HCT116 (cell line): ENCODE measurements around the gene DOCK2. TPM values are rescaled to one million over a fixed set of nuclear protein-coding genes. Genes with fewer than 3 reads are reported as not detected.

Experiments used
- ATAC-seq: fragments of 200-7000 bp; cut with Tn5 transposase; 2 replicates; pipeline ENCODE4 v1.9.1; 2020; ENCODE audit warnings: mild to moderate bottlenecking, moderate library complexity
- BruUV-seq: library from RNA; stranded (reverse); fragments of 400-500 nt; replicated peaks from 2 replicates; lab custom pipeline; 2021; lab: Mats Ljungman, UMichigan
- CTCF ChIA-PET: fragments of 300-600 bp; sonication (Branson Sonifier 250); formaldehyde crosslinking; loops from one replicate; lab custom pipeline; 2021; ENCODE audit warnings: antibody characterized with exemption; lab: Charles Lee
- POLR2A ChIA-PET: fragments of 300-600, 350-600 bp; sonication (Branson Sonifier 250); formaldehyde crosslinking; loops from one replicate; lab custom pipeline; 2021; ENCODE audit warnings: antibody characterized with exemption; lab: Charles Lee
- RAD21 ChIA-PET, 2 experiments: fragments of 300-600 bp; sonication (Branson Sonifier 250); formaldehyde crosslinking; loops; one replicate each; lab custom pipeline; 2023; ENCODE audit warnings: low total read pairs in 2 of 2; ENCODE audit not compliant: uncharacterized antibody in 2 of 2, unreplicated experiment in 2 of 2, low non-redundant PET in 1 of 2; lab: Charles Lee
- DNase-seq: peaks from one replicate; pipeline ENCODE4 v3.0.0-alpha.2; 2010; ENCODE audit warnings: low read depth, low spot score
- H2AFZ ChIP-seq: fragments of 200-600 bp; shearing (Covaris generic), sonication (generic); 2 replicates; pipeline ENCODE4 v1.6.1; 2017; ENCODE audit warnings: low read depth, mixed run types, mixed read lengths, antibody characterized with exemption, low read length; ENCODE audit not compliant: poor library complexity, severe bottlenecking
- H3K27ac ChIP-seq: 2 replicates; pipeline ENCODE4 v1.5.1; 2012; ENCODE audit warnings: low read depth, low read length
- H3K27me3 ChIP-seq: fragments of 200-600 bp; sonication (generic); 2 replicates; pipeline ENCODE4 v1.6.1; 2016; ENCODE audit warnings: mixed run types, low read length, mixed read lengths; ENCODE audit not compliant: insufficient read depth
- H3K36me3 ChIP-seq, 2 experiments: fragments of 200-500 bp in 1 of 2; fragments of 200-600 bp in 1 of 2; sonication (Bioruptor generic) in 1 of 2; sonication (generic) in 1 of 2; 2 replicates each; pipeline versions ENCODE4 v1.5.1 to v1.6.1; 2014 to 2016; ENCODE audit warnings: low read length in 2 of 2, inconsistent platforms in 1 of 2, mixed read lengths in 1 of 2, mixed run types in 1 of 2; ENCODE audit not compliant: insufficient read depth in 2 of 2, control insufficient read depth in 1 of 2
- H3K4me1 ChIP-seq, 2 experiments: fragments of 200-600 bp in 1 of 2; sonication (generic) in 1 of 2; 2 replicates each; pipeline versions ENCODE4 v1.5.1 to v1.6.1; 2012 to 2017; ENCODE audit warnings: low read length in 2 of 2, inconsistent platforms in 1 of 2, mild to moderate bottlenecking in 1 of 2, mixed read lengths in 1 of 2, mixed run types in 1 of 2, moderate library complexity in 1 of 2; ENCODE audit not compliant: insufficient read depth in 2 of 2, control insufficient read depth in 1 of 2
- H3K4me2 ChIP-seq: fragments of 200-600 bp; sonication (generic); 2 replicates; pipeline ENCODE4 v1.6.1; 2017; ENCODE audit warnings: mixed run types, low read length, mixed read lengths
- H3K4me3 ChIP-seq, 2 experiments: fragments of 200-600 bp in 1 of 2; sonication (generic) in 1 of 2; replicated peaks in 1 of 2; 2 replicates each; pipeline ENCODE4 v1.5.1; 2011 to 2016; ENCODE audit warnings: low read length in 2 of 2, control low read depth in 1 of 2, low read depth in 1 of 2, mild to moderate bottlenecking in 1 of 2, mixed read lengths in 1 of 2, mixed run types in 1 of 2
- H3K79me2 ChIP-seq: fragments of 200-600 bp; sonication (generic); 2 replicates; pipeline ENCODE4 v1.6.1; 2017; ENCODE audit warnings: mild to moderate bottlenecking, mixed run types, low read length, moderate library complexity, mixed read lengths; ENCODE audit not compliant: insufficient read depth
- H3K9ac ChIP-seq: fragments of 200-600 bp; sonication (generic); 2 replicates; pipeline ENCODE4 v1.6.1; 2016; ENCODE audit warnings: low read length, mixed read lengths
- H3K9me2 ChIP-seq: fragments of 200-600 bp; sonication (generic), shearing (Covaris generic); 2 replicates; pipeline ENCODE4 v1.6.1; 2017; ENCODE audit warnings: mixed run types, mild to moderate bottlenecking, moderate library complexity; ENCODE audit not compliant: insufficient read depth
- H3K9me3 ChIP-seq, 2 experiments: fragments of 200-500 bp in 1 of 2; fragments of 200-600 bp in 1 of 2; sonication (Bioruptor generic) in 1 of 2; sonication (generic) in 1 of 2; 2 replicates each; pipeline ENCODE4 v1.6.1; 2014 to 2017; ENCODE audit warnings: low read length in 2 of 2, mixed read lengths in 2 of 2, inconsistent platforms in 1 of 2, low read depth in 1 of 2, mild to moderate bottlenecking in 1 of 2, mixed run types in 1 of 2, moderate library complexity in 1 of 2; ENCODE audit not compliant: control insufficient read depth in 1 of 2, insufficient read depth in 1 of 2
- H4K20me1 ChIP-seq: fragments of 200-600 bp; sonication (generic), shearing (Covaris generic); 2 replicates; pipeline ENCODE4 v1.6.1; 2017; ENCODE audit warnings: mixed run types, mild to moderate bottlenecking, moderate library complexity; ENCODE audit not compliant: insufficient read depth
- CBX3 ChIP-seq: IDR thresholded peaks from 2 replicates; pipeline ENCODE4 v1.6.1; 2012; ENCODE audit warnings: low read depth
- CEBPB ChIP-seq: IDR thresholded peaks from 2 replicates; pipeline ENCODE4 v1.6.1; 2012; ENCODE audit warnings: low read depth
- EGR1 ChIP-seq: IDR thresholded peaks from 2 replicates; pipeline ENCODE4 v1.6.1; 2012; ENCODE audit warnings: low read depth
- ELF1 ChIP-seq: IDR thresholded peaks from 2 replicates; pipeline ENCODE4 v1.6.1; 2012; ENCODE audit warnings: low read depth, borderline replicate concordance
- EZH2 ChIP-seq: fragments of 200-600 bp; sonication (generic); IDR thresholded peaks from 2 replicates; pipeline ENCODE4 v1.6.1; 2017; ENCODE audit warnings: antibody characterized with exemption, mixed run types
- FOSL1 ChIP-seq: IDR thresholded peaks from 2 replicates; pipeline ENCODE4 v1.6.1; 2012; ENCODE audit warnings: low read depth
- JUND ChIP-seq: IDR thresholded peaks from 2 replicates; pipeline ENCODE4 v1.6.1; 2012
- MAX ChIP-seq: IDR thresholded peaks from 2 replicates; pipeline ENCODE4 v1.6.1; 2012
- YY1 ChIP-seq: IDR thresholded peaks from 2 replicates; pipeline ENCODE4 v1.6.1; 2011; ENCODE audit warnings: low read length, low read depth, moderate library complexity, mild to moderate bottlenecking; ENCODE audit not compliant: insufficient replicate concordance; ENCODE audit errors: extremely low read depth
- ZBTB33 ChIP-seq: IDR thresholded peaks from 2 replicates; pipeline ENCODE4 v1.6.1; 2011; ENCODE audit warnings: mild to moderate bottlenecking, low read length, moderate library complexity; ENCODE audit not compliant: insufficient replicate concordance; ENCODE audit errors: extremely low read depth
- ZNF274 ChIP-seq: fragments of 200-500 bp; sonication (Bioruptor generic); IDR thresholded peaks from 2 replicates; pipeline ENCODE4 v1.6.1; 2014; ENCODE audit warnings: mild to moderate bottlenecking, low read depth, low read length, inconsistent platforms
- intact Hi-C: fragments of 100-400 bp; cut with micrococcal nuclease; formaldehyde crosslinking; loops from 2 replicates; pipeline ENCODE4 v1.10.0; 2022
- total RNA-seq: library from RNA; stranded (reverse); gene quantifications from one replicate; pipeline ENCODE4 v1.2.1, GENCODE V29; 2021; ENCODE audit not compliant: unreplicated experiment
- TF ChIP-seq, protein P1 (sequence below): IDR thresholded peaks from 2 replicates; pipeline ENCODE4 v1.6.1; 2012; ENCODE audit warnings: low read depth
- TF ChIP-seq, protein P2 (sequence below): IDR thresholded peaks from 2 replicates; pipeline ENCODE4 v1.6.1; 2012

Gene DOCK2
- total RNA-seq, 1 experiment from 2014 or later, result 0.89 TPM

GRCh38 chr5:169703813-169704212, 66.7 kb downstream of the DOCK2 start:
- H3K9me3 ChIP-seq, result no peaks in the 10 kb centered on the region
- no peak overlapping the region for H3K9ac ChIP-seq
- ChIA-PET RAD21 (no interaction called here), CTCF (no interaction called here), POLR2A (no interaction called here)
- no peak overlapping the region for H3K4me3 ChIP-seq
- ATAC-seq (no peak), DNase-seq (no peak)
- no peaks in the 10 kb centered on the region for H4K20me1 ChIP-seq
- no peak overlapping the region for H3K27ac ChIP-seq
- no peaks in the 10 kb centered on the region for H3K36me3 ChIP-seq
- BruUV-seq, result no TSS peak
- H3K27me3 ChIP-seq, result 0 out of 2 replicates have a peak, but pooled peaks cover 2% of the 10 kb centered on the region
- H2AFZ ChIP-seq, result no peak overlapping the region
- intact Hi-C loops, result loop anchor here (10.0 kb wide), 1 partner anchor 481 kb away; no protein-coding TSS in a partner anchor
- H3K79me2 ChIP-seq, result no peaks in the 10 kb centered on the region
- no peak for TF ChIP-seq ZBTB33
- no peak for TF ChIP-seq MAX
- TF ChIP-seq YY1, result no peak
- TF ChIP-seq EZH2, result no peak
- TF ChIP-seq CBX3, result no peak
- no peak for TF ChIP-seq ELF1
- no peak for TF ChIP-seq CEBPB
- TF ChIP-seq EGR1, result no peak
- no peak for TF ChIP-seq FOSL1
- no peak for TF ChIP-seq ZNF274
- TF ChIP-seq, protein P1, sequence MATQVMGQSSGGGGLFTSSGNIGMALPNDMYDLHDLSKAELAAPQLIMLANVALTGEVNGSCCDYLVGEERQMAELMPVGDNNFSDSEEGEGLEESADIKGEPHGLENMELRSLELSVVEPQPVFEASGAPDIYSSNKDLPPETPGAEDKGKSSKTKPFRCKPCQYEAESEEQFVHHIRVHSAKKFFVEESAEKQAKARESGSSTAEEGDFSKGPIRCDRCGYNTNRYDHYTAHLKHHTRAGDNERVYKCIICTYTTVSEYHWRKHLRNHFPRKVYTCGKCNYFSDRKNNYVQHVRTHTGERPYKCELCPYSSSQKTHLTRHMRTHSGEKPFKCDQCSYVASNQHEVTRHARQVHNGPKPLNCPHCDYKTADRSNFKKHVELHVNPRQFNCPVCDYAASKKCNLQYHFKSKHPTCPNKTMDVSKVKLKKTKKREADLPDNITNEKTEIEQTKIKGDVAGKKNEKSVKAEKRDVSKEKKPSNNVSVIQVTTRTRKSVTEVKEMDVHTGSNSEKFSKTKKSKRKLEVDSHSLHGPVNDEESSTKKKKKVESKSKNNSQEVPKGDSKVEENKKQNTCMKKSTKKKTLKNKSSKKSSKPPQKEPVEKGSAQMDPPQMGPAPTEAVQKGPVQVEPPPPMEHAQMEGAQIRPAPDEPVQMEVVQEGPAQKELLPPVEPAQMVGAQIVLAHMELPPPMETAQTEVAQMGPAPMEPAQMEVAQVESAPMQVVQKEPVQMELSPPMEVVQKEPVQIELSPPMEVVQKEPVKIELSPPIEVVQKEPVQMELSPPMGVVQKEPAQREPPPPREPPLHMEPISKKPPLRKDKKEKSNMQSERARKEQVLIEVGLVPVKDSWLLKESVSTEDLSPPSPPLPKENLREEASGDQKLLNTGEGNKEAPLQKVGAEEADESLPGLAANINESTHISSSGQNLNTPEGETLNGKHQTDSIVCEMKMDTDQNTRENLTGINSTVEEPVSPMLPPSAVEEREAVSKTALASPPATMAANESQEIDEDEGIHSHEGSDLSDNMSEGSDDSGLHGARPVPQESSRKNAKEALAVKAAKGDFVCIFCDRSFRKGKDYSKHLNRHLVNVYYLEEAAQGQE, result no peak
- TF ChIP-seq JUND, result no peak
- TF ChIP-seq, protein P2, sequence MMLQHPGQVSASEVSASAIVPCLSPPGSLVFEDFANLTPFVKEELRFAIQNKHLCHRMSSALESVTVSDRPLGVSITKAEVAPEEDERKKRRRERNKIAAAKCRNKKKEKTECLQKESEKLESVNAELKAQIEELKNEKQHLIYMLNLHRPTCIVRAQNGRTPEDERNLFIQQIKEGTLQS, result no peak
- H3K9me2 ChIP-seq, result no peaks in the 10 kb centered on the region
- no peak overlapping the region for H3K4me2 ChIP-seq
- peaks cover 0 to 10% of the 10 kb centered on the region in 2 experiments; a peak in 2 of 4 replicates for H3K4me1 ChIP-seq
